Activated CD8-positive, alpha-beta memory T cell treated with anti-CD3 and anti-CD28 coated beads, Interleukin-2, amount 50 U/mL, for 1 hour (primary cell): Measurements from ENCODE around the gene PRR11.
"Not testable (repeated sequence)": the region's sequence is repeated elsewhere in the genome, so short reads cannot be mapped to it uniquely, and the experiment has no call there.

Experiments used
- DNase-seq: peaks from one replicate; pipeline ENCODE4 v3.0.0-alpha.2; 2020; ENCODE audit errors: extremely low read depth

Gene PRR11

DNA sequence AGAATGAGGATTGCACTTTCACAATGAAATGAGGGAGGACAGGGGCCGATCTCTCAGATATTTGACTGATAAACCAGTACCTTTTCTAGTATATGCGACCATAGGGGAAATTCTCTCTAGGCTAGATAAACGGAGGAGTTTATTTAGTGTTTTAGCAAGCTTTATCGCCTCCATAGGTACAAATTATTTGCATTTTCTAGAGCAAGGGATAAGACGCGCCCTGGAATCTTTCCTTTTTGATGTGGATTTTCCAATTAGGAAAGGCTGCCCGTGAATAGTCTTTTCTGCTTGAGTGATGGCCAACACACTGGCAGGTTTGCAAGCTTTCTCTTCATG is 64.4 kb downstream of the PRR11 start:
- no peak for DNase-seq

DNA sequence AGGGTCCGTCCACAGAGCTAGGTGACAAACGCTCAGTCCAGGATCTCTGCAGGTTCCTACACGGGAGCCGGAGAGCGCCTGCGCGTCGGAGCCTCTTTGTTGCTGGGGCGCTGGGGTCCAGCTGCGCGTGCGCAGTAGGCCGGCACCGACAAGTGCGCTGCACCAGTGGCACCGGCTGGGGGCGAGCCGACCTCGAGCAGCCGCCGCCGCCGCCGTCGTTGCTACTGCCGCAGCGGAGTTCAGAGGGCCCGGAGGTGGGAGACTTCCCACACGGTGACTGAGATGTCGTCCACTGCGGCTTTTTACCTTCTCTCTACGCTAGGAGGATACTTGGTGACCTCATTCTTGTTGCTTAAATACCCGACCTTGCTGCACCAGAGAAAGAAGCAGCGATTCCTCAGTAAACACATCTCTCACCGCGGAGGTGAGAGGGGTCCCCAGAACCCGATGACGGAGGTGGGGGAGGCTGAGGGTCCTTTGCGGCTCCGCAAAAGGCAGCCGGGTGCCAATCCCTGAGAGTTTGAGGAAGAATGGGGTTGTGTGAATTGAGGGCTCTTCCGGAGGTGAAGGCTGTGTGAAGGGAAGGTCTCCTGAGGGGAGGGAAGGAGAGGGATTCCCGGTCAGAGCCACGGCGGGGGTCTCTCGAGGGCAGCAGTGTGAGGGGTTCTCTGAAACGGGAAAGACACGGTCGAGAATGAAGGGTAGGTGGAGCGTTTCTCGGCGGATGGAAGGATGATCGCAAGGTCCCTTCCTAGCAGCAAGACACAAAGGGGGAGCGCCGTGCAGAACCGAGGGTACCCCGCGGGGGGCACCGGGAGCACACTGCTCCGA is 65.0 kb downstream of the PRR11 start, which contains the start of gene GDPD1:
Gene GDPD1, plus strand, starts transcription at position 184 of the 831 bp plus-strand sequence. Its CDS starts 99 bp downstream, at position 283.
- peak; percentile 87 for DNase-seq

- no peak for DNase-seq
Observed at GRCh38 chr17:59221159-59221847, 65.8 kb downstream of the PRR11 start.

GRCh38 chr17:59223813-59224212 is 68.3 kb downstream of the PRR11 start:
- DNase-seq: no peak

GRCh38 chr17:59228588-59228987 is 73.0 kb downstream of the PRR11 start:
- not testable (repeated sequence) for DNase-seq

DNA sequence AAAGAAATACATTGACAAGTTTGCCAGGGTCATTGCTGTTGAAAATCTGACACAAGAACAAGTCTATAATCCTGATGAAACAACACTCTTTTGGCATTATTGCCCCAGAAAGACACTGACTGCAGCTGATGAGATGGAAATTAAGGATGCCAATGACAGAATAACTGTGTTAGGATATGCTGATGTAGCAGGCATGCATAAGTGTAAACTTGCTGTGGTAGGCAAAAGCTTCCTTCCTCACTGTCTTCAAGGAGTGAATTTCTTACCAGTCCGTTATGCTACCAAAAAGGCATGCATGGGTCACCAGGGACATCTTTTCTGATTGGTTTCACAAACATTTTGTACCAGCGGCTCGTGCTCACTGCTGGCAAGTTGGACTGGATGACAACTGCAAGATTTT is 75.2 kb downstream of the PRR11 start:
- DNase-seq: no peak

DNA sequence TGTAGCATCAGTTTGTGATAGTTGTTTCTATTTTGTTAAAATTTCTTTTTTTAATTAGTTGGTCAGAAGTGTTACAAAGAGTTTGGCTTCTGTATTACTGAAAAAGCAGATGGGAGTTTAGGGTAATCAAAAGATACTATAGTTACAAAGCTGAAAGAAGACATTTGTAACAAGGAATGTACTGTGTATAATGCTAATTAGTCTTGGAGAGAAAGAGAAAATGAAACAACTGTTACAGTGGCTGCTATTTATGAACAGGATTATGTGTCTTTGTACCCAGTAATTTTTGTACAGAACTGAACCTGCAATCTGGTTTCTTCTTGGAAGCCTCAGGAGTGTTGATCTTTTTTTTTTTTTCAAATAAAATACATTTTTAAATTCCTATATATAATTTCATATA is 79.1 kb downstream of the PRR11 start:
- no peak for DNase-seq

DNA sequence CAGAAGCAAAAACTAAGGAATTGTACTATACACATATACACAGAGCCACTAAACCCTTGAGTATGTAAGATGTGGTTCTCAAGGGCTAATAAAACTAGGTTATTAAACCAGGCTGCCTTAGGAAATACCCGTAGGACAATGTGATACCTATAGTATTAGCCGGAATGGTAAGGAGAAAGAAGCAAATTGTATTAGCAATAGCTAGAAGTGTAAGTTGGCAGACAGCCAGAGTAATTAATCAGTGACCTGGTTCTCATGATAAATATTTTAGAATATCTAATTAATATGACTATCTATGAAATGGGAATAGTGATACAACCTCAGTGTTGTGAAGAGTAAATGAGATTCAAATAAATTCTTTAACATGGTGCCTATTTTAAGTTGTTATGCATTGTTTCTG is 83.4 kb downstream of the PRR11 start:
- DNase-seq: no peak

GRCh38 chr17:59244081-59244480 is 88.5 kb downstream of the PRR11 start:
- no peak for DNase-seq
